Measurements from ENCODE around the gene ACKR2. TPM values are rescaled to one million over a fixed set of nuclear protein-coding genes. Genes with fewer than 3 reads are reported as not detected.
"Not testable (repeated sequence)": the region's sequence is repeated elsewhere in the genome, so short reads cannot be mapped to it uniquely, and the experiment has no call there.

ACKR2 gene
- total RNA-seq, 2 donors from 2014 or later = 1.0 to 1.5 TPM

DNA sequence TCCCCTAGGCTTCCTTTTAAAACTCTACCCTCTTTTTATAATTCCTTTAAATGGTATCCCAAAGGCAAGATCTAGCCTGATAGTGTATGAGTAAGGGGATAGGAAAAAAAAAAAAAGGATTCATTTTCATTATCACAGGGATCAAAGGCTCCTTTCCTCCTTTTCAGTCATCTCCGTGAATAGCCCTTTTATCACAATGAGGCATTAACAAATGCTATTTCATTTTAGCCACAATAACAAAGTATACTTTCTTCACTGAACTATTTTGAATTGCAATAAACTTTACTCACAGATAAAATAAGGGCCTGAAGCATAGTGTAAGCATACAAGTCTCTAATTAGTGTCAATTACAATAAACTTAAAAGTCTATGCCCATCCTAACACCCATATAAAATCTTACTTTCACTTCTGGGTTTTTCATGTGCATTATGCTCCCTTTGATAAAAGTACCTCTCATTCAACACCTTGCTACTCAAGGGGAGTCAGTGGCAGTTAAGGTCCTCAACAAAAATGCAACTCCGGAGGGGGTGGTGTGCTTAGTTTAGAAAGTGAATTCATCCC, 13.5 kb upstream of the ACKR2 start:
- no peak overlapping the region for H3K27ac Mint-ChIP-seq
- ATAC-seq (no peak), DNase-seq (ENCODE audit: low spot score in 2 of 2) (no peak)
- H3K36me3 Mint-ChIP-seq = peaks cover 5 to 16% of the 10 kb centered on the region in 2 donors
- no peaks in the 10 kb centered on the region for H3K9me3 Mint-ChIP-seq

DNA sequence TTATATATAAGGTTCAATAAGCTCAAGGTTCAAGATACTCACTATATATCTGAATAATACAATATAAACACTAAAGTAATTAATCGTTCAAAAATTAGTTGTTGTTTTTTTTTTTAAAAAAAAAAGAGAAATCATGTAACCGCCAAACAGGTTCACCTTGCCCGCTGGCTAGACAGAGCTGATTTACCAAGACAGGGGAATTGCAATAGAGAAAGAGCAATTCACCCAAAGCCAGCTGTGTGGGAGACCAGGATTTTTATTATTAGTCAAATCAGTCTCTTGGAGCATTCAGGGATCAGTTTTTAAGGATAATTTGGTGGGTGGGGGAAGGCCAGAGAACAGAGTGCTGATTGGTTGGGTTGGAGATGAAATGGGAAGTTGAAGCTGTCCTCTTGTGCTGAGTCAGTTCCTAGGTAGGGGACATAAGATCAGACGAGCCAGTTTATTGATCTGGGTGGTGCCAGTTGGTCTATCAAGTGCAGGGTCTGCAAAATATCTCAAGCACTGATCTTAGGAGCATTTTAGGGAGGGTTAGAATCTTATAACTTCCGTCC, 12.8 kb upstream of the ACKR2 start:
- H3K9me3 Mint-ChIP-seq = no peaks in the 10 kb centered on the region
- H3K27ac Mint-ChIP-seq = no peak overlapping the region
- DNase-seq (ENCODE audit: low spot score in 2 of 2) = no peak
- ATAC-seq = no peak
- H3K36me3 Mint-ChIP-seq = peaks cover 5 to 16% of the 10 kb centered on the region in 2 donors

DNA sequence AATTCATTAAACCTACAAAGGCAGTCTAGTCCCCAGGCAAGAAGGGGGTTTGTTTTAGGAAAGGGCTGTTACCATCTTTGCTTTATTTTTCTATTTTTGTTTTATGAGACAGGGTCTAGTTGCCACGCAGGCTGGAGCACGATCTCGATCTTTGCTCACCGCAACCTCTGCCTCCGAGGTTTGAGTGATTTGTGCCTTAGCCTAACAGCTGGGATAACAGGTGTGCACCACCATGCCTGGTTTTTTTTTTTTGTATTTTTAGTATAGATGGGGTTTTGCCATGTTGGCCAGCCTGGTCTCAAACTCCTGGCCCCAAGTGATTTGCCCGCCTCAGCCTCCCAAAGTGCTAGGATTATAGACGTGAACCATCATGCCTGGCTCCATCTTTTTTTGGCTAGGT, 9.9 kb upstream of the ACKR2 start:
- ATAC-seq (no peak), DNase-seq (ENCODE audit: low spot score in 2 of 2) (no peak)
- Mint-ChIP-seq H3K27ac (no peak overlapping the region), H3K36me3 (peaks cover 15 to 26% of the 10 kb centered on the region in 2 donors), H3K9me3 (no peaks in the 10 kb centered on the region)

DNA sequence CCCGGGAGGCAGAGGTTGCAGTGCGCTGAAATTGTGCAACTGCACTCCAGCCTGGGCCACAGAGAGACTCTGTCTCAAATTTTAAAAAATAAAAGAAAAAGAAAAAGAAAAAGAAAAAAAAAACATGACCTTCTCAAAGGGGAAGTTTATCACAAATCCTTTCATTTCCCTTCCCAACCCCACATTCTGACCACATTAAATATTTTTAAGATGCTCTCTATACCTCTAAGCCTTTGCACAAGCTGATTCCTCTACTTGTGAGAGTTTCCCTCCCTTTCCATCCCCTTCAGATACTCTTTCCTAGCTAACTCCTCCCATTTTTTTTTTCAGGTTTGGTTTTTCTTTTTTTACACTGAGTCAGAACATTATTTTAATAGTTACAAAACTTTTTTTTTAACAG, 9.0 kb upstream of the ACKR2 start:
- Mint-ChIP-seq H3K27ac (no peak overlapping the region), H3K36me3 (peaks cover 15 to 26% of the 10 kb centered on the region in 2 donors), H3K9me3 (no peaks in the 10 kb centered on the region)
- ATAC-seq (no peak), DNase-seq (ENCODE audit: low spot score in 2 of 2) (no peak)

DNA sequence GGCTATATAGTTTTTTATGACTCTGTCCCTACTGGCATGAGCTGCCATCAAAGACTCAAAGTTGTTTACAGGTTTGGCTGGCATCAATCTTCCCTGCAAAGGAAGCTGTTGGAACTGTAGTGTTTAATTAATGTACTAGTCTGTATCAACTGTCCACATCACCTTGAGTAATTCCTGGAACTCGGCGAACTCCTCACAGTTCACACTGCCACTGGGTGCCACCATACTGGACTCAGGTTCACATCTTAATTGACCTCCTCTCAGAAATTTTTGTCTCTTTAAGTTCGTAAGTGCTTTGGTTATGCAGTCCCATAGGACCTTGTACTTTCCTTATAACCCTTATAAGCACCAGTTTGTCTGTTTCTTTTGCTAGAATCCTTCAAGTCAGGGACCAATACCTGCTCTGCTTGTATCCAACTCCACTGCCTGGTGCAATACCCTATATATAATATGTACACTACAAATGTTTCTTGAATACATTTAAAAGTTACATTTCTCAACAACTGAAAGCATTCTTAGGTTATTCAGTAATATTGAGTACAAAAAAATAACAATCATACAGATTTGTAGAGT, 8.1 kb upstream of the ACKR2 start:
- Mint-ChIP-seq H3K27ac (no peak overlapping the region), H3K36me3 (peaks cover 15 to 26% of the 10 kb centered on the region in 2 donors), H3K9me3 (no peaks in the 10 kb centered on the region)

DNA sequence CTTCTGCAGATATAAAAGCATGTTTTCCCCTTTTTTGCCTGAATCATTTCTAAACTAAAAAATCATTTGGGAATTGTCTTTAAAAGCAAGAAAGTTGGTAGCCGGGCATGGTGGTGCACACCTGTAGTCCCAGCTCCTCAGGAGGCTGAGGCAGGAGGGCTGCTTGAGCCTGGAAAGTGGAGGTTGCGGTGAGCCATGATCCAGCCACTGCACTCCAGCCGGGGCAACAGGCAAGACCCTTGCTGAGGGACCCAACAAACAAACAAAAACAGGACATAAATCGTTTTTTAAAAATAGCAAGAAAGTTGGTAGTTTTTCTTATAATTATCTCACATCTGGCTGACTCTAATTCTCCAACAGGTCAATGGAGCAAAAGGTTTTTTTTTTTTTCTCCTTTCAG, 7.5 kb upstream of the ACKR2 start:
- no peak for ATAC-seq
- Mint-ChIP-seq H3K9me3 (no peaks in the 10 kb centered on the region), H3K27ac (no peak overlapping the region), H3K36me3 (peaks cover 15 to 21% of the 10 kb centered on the region in 2 donors)
- DNase-seq (ENCODE audit: low spot score in 2 of 2) = no peak

More for the DNA sequence above, 8.1 kb upstream of the ACKR2 start:
- ATAC-seq (no peak), DNase-seq (ENCODE audit: low spot score in 2 of 2) (no peak)

DNA sequence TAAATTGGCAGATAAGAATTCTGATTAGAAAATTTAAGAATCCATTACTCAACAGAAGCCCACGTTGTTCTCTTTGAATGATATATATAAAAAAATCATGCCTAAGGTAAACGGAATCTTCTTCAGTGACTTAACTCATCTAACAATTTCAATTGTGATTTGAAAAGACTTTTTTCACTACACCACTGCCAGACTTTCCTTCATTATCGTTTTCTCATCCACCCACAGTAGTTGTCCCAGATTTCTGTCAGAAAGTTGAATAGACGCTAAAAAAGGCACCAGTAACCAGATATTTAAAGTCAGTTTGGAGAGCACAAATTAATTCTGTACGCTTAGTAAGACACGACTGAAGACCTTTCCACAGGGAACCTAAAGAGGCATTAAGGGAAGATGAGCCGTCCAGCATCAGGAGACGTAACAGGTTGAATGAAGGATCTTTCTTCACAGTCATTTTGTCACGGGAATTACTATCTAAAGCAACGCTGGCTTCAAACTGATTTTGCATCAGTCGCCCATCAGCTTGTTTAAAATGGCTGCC, 6.3 kb upstream of the ACKR2 start:
- DNase-seq (ENCODE audit: low spot score in 2 of 2) (no peak), ATAC-seq (no peak)
- Mint-ChIP-seq H3K9me3 (no peaks in the 10 kb centered on the region), H3K27ac (peak overlapping the region in 1 of 2 donors; percentile 95), H3K36me3 (peaks cover 15 to 21% of the 10 kb centered on the region in 2 donors)

DNA sequence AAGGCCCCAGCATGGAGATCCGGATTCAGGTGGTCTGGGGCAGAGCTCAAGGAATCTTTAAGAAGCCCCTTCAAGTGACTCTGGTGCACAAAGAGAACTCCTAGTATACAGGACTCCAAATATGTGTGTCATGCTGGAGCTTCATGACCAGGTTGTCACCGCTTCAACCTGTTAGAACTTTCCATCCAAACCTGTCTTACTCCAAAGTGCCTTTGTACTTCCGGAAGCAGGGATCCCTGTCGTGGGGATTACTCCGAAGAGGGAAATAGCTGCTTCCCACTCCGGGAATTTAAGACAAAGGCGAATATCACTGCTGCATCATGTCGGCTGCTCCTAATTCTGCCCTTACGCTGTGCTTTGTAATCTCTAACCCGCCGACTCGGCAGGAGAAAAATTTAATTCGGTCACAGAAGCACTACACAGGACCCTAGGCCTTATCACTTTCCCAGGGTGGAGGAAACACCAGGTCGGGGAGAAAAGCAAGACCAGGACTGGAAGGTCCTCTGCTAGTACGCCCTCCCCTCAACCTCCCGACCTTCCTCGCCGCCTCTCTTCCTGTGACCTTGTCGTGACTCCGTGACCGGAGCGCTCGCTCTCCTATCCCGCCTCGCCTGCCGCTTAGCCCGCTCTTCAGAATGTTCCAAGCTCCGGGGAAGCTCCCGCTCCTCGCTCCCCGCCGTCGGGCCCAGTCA, 5.7 kb upstream of the ACKR2 start:
- peak overlapping the region; percentile 95 to 97 for H3K27ac Mint-ChIP-seq
- DNase-seq (ENCODE audit: low spot score in 2 of 2) (peak in 1 of 2 donors; percentile 36), ATAC-seq (peak; percentile 32 to 42)
- peaks cover 15 to 21% of the 10 kb centered on the region in 2 donors for H3K36me3 Mint-ChIP-seq
- no peaks in the 10 kb centered on the region for H3K9me3 Mint-ChIP-seq

DNA sequence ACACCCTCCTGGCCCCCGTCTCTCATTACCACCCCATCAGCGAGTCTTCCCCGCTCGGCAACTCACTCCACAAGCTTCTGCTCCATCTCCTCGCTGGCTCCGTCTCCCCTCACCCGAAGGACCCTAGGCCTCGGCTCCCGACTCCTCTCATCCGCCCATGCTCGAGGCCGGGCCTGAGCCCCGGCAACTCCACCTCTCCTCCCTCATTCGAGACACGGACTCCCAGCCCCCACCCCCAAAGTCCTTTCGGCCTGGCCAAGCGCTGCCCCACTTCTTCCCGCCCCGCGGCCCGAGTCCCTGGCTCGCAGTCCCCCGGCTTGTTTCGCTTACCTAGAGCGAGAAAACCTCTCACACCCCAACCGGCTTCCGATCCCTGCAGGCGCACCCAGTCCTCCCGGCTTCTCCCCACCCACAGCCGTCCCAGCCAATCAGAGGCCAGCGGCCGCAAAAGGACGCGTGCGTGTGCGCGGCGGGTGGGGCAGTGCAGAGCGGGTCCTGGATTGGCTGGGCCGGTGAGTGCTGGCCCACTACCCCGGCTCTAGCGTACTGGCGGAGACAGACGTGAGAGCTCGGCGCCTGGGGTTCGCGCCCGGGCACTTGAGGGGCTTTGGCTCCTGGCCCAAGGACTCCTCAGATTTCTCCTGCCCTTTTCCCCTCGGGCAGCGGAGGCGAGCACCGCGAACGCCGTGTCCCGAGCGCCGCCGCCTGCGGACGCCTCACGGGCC, 5.0 kb upstream of the ACKR2 start, which contains the start of gene HIGD1A:
HIGD1A (minus strand) TSS at position 385 of the 725 bp plus-strand sequence. CDS start 10,237 bp downstream, outside the sequence.
- ATAC-seq (peak; percentile 100), DNase-seq (ENCODE audit: low spot score in 2 of 2) (peak; percentile 91 to 94)
- Mint-ChIP-seq H3K9me3 (no peaks in the 10 kb centered on the region), H3K36me3 (peaks cover 15 to 21% of the 10 kb centered on the region in 2 donors), H3K27ac (peak within 1 kb of the TSS; percentile 95 to 97)

DNA sequence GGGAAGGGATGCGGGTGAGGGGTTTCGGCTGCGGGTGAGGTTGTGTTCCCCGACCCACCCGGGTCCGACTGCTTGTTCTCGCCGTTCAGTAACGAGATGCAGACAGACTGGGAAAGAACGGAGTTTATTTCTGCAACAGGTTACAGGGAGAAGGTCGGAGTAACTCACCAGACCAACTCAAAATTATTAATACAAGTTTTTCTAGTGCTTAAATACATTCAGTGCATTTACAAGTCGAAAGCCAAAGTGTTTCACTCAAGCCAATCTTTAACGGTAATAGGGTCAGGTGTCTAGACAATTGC, 4.5 kb upstream of the ACKR2 start:
- Mint-ChIP-seq H3K36me3 (peaks cover 15 to 17% of the 10 kb centered on the region in 2 donors), H3K9me3 (no peaks in the 10 kb centered on the region), H3K27ac (peak overlapping the region; percentile 95 to 97)
- ATAC-seq (no peak), DNase-seq (ENCODE audit: low spot score in 2 of 2) (no peak)

DNA sequence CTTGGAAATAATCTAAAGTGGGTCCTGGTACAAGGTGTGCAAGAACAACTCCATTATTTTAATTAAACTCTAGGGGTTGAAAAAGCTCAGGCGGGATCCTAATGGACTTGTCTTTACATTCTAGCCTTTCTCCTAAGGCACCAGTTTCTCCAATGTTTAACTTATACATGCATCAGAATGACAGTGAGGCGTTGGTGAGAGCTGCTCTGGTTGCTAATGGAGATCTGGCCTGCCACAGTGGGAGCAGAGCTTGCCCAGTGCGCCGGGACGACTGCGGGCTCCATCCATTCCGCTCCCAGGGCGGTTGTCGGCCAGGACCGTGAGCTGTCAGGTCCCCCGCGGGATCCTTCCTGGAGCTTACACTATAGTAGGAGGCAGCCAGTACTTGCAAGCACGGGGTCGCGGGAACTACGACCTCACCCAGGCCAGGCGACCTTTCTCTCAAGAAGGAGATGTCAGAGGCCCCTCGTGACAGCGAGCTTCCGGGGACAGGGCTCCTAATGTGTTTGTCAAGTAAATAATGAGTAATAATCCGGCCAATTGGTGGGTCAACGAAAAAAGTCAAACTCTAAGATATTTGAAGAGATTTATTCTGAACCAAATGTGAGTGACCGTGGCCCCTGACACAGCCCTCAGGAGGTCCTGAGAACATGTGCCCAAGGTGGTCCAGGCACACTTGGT, 4.0 kb upstream of the ACKR2 start:
- Mint-ChIP-seq H3K9me3 (no peaks in the 10 kb centered on the region), H3K27ac (peak overlapping the region in 1 of 2 donors; percentile 95), H3K36me3 (peaks cover 15 to 16% of the 10 kb centered on the region in 2 donors)
- ATAC-seq = no peak
- DNase-seq (ENCODE audit: low spot score in 2 of 2) = no peak

DNA sequence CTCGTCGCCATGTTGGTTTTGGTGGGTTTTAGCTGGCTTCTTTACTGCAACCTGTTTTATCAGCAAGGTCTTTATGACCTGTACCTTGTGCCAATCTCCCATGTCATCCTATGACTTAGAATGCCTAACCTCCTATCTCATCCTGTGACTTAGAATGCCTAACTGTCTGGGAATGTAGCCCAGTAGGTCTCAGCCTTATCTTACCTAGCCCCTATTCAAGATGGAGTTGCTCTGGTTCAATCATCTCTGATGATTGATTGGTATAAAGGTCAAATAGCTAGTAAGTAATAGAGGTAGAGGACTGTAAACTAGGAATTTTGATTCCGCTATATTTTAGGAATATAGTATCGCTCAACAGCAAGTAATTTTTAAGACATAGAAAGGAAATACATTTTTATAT, 1.3 kb upstream of the ACKR2 start:
- ATAC-seq = no peak
- DNase-seq (ENCODE audit: low spot score in 2 of 2) = no peak

DNA sequence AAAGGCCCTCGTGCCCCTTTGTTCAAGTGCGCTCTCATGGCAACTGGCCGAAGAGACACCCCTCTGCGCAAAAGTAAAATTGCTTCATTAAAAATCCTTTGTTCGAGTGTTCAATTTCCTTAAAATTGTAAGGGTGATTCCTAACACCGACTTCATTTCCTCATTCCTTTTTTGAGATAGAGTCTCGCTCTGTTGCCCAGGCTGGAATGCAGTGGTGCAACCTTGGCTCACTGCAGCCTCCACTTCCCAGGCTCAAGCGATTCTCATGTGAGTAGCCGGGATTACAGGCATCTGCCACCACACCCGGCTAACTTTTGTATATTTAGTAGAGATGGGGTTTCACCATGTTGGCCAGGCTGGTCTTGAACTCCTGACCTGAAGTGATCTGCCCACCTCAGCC, 1.5 kb downstream of the ACKR2 start:
- H3K9me3 Mint-ChIP-seq; ATAC-seq; H3K36me3 Mint-ChIP-seq; H3K27ac Mint-ChIP-seq; DNase-seq (ENCODE audit: low spot score in 2 of 2): not testable (repeated sequence)

More for the DNA sequence above, 1.3 kb upstream of the ACKR2 start:
- Mint-ChIP-seq H3K36me3 (peaks cover 12 to 14% of the 10 kb centered on the region in 2 donors), H3K27ac (no peak overlapping the region), H3K9me3 (no peaks in the 10 kb centered on the region)

DNA sequence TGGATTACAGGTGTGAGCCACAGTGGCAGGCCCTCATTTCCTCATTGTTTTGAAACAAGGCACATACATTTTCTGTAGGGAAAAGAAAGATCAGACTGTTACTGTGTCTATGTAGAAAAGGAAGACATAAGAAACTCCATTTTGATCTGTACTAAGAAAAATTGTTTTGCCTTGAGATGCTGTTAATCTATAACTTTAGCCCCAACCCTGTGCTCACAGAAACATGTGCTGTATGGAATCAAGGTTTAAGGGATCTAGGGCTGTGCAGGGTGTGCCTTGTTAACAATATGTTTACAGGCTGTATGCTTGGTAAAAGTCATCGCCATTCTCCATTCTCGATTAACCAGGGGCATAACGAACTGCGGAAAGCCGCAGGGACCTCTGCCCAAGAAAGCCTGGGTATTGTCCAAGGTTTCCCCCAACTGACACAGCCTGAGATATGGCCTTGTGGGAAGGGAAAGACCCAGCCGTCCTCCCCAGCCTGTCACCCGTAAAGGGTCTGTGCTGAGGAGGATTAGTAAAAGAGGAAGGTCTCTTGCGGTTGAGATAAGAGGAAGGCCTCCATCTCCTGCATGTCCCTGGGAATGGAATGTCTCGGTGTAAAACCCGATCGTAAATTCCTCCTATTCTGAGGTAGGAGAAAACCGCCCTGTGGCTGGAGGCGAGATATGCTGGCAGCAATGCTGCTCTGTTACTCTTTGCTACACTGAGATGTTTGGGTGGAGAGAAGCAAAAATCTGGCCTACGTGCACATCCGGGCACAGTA, 2.1 kb downstream of the ACKR2 start:
- H3K36me3 Mint-ChIP-seq; DNase-seq (ENCODE audit: low spot score in 2 of 2); ATAC-seq; H3K27ac Mint-ChIP-seq; H3K9me3 Mint-ChIP-seq: not testable (repeated sequence)

DNA sequence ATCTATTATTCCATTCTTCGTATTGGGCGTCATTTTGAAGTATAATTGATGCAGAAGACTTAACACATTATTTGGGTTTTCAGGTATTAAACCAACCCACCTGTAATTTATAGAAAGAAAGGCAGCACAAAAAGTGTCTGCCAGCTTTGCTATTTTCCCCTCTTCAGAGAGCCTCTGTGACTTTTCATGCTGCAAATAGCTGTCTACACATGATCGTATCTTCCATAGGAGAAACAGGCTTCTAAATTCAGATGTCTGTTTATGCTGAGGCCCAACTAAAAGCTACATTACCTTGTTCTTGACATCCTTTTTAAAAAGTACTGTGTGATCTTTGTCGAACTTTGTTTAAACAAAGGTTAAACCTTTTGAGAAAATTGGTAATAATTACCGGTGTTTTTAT, 5.0 kb downstream of the ACKR2 start:
- no peaks in the 10 kb centered on the region for H3K36me3 Mint-ChIP-seq
- no peaks in the 10 kb centered on the region for H3K9me3 Mint-ChIP-seq
- ATAC-seq (no peak), DNase-seq (ENCODE audit: low spot score in 2 of 2) (no peak)
- H3K27ac Mint-ChIP-seq = no peak overlapping the region

Measured in activated naive CD4-positive, alpha-beta T cell treated with anti-CD3 and anti-CD28 coated beads, Interleukin-2, amount 50 U/mL, for 72 hours (primary cell).